ENCODE data around the gene MME.
"Not testable (repeated sequence)": the region's sequence is repeated elsewhere in the genome, so short reads cannot be mapped to it uniquely, and the experiment has no call there.

MME gene

DNA sequence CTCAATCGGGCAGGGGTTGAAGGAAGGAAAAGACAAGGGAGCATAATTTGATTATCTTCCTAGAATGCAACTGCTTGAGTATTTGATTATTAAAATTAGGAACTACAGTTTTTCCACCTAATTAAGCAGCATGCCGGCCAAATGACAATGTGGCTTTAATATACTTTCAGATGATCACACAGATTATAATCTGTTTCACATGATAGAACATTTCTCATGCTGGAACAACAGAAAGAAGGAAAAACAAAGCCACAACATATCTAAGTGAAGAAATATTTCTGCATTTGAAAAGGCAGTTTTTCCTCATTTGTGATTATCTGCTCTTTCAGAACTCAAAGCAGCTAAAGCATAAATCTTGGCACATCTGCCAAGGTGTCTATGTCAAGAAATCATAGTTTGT lies 130.6 kb downstream of the MME start:
- H3K36me3 Mint-ChIP-seq: no peaks in the 10 kb centered on the region
- H3K4me3 Mint-ChIP-seq: no peak overlapping the region
- no peaks in the 10 kb centered on the region for H3K9me3 Mint-ChIP-seq
- H3K4me1 Mint-ChIP-seq: no peaks in the 10 kb centered on the region
- no peak overlapping the region for H3K27ac Mint-ChIP-seq
- no peak for DNase-seq
- H3K27me3 Mint-ChIP-seq: no peaks in the 10 kb centered on the region
- CTCF ChIA-PET: no interaction called here

DNA sequence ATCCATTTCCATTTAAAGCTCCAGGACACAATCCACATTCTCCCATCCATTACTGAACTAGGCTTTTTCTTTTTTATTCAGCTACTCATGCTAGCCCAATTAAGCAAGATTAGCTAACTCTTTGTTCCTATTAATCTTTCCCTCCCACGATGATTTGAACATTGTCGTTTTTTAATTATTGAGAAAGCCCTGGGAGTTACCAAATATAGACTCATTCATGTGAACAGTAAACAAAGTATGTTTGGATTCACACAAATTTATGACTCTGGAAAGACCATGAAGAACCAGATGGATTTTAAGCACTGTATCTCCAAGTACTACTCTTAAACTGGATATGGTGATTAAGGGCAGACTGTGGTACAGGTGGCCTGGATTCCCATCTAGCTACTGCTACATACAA lies 131.1 kb downstream of the MME start:
- Mint-ChIP-seq H3K27me3 (no peaks in the 10 kb centered on the region), H3K4me1 (no peaks in the 10 kb centered on the region), H3K4me3 (no peak overlapping the region), H3K27ac (no peak overlapping the region), H3K9me3 (no peaks in the 10 kb centered on the region), H3K36me3 (no peaks in the 10 kb centered on the region)
- CTCF ChIA-PET: no interaction called here
- no peak for DNase-seq

DNA sequence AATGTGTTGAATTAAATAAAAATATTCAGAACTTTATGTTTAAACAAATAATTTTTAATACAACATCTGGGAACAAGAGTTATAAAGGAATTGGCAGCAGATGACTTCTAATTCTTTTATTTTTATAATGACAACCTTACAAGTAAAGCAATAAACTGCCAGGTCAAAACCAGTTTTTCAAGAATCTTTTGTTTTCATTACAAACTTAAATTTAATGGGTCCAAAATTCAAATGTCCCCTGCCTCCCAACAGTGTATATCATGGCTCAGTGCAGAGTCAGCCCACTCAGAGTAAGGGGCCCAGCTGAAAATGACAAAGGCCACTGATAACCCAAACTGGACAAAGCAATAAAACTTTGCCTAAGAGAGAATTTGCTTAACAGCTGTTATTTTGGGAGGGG lies 131.8 kb downstream of the MME start:
- H3K27ac Mint-ChIP-seq: no peak overlapping the region
- no peaks in the 10 kb centered on the region for H3K36me3 Mint-ChIP-seq
- no peaks in the 10 kb centered on the region for H3K4me1 Mint-ChIP-seq
- H3K27me3 Mint-ChIP-seq: no peaks in the 10 kb centered on the region
- DNase-seq: no peak
- CTCF ChIA-PET: interaction anchor here (0.6 kb wide), 1 partner anchor 832 kb away, joined by 3 read pairs; no protein-coding TSS in a partner anchor
- H3K9me3 Mint-ChIP-seq: no peaks in the 10 kb centered on the region
- no peak overlapping the region for H3K4me3 Mint-ChIP-seq

GRCh38 chr3:155216007-155216406 lies 135.9 kb downstream of the MME start:
- H3K4me3 Mint-ChIP-seq, H3K27me3 Mint-ChIP-seq, DNase-seq, H3K4me1 Mint-ChIP-seq, CTCF ChIA-PET, H3K9me3 Mint-ChIP-seq, H3K27ac Mint-ChIP-seq, H3K36me3 Mint-ChIP-seq: not testable (repeated sequence)

DNA sequence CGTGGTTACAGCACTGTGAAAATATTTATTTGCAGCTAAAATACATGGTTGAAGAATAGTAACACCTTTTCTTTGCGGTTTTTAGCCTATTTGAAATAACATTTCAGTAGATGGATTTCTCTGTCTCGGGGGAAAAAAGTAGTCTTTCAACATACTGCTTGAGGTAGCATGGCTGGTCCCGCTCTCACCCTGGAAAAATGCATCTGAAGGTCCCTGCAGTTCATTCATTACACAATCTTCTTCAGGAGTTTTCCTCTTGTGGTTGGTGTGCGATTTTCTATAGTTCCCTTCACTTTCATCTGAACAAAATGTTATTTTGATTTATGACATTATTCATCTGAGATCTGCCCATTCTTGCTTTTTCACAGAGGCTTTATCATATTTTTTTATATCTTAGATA lies 137.5 kb downstream of the MME start:
- Mint-ChIP-seq H3K4me1 (no peaks in the 10 kb centered on the region), H3K4me3 (no peak overlapping the region), H3K36me3 (no peaks in the 10 kb centered on the region), H3K9me3 (peaks cover 6% of the 10 kb centered on the region), H3K27ac (no peak overlapping the region), H3K27me3 (no peaks in the 10 kb centered on the region)
- CTCF ChIA-PET: no interaction called here
- no peak for DNase-seq

- Mint-ChIP-seq H3K27ac (no peak overlapping the region), H3K27me3 (no peaks in the 10 kb centered on the region)
- CTCF ChIA-PET: no interaction called here
These were observed 138.3 kb downstream of the MME start for GRCh38 chr3:155218462-155218861.

GRCh38 chr3:155219106-155219505 lies 139.0 kb downstream of the MME start:
- H3K9me3 Mint-ChIP-seq: peaks cover 6% of the 10 kb centered on the region
- no peaks in the 10 kb centered on the region for H3K27me3 Mint-ChIP-seq
- no peak overlapping the region for H3K27ac Mint-ChIP-seq
- H3K4me1 Mint-ChIP-seq: no peaks in the 10 kb centered on the region
- no peaks in the 10 kb centered on the region for H3K36me3 Mint-ChIP-seq
- H3K4me3 Mint-ChIP-seq: no peak overlapping the region
- CTCF ChIA-PET: no interaction called here
- no peak for DNase-seq

More at GRCh38 chr3:155218462-155218861, 138.3 kb downstream of the MME start:
- no peak overlapping the region for H3K4me3 Mint-ChIP-seq
- H3K9me3 Mint-ChIP-seq: peaks cover 6% of the 10 kb centered on the region
- no peaks in the 10 kb centered on the region for H3K36me3 Mint-ChIP-seq
- H3K4me1 Mint-ChIP-seq: no peaks in the 10 kb centered on the region
- no peak for DNase-seq

DNA sequence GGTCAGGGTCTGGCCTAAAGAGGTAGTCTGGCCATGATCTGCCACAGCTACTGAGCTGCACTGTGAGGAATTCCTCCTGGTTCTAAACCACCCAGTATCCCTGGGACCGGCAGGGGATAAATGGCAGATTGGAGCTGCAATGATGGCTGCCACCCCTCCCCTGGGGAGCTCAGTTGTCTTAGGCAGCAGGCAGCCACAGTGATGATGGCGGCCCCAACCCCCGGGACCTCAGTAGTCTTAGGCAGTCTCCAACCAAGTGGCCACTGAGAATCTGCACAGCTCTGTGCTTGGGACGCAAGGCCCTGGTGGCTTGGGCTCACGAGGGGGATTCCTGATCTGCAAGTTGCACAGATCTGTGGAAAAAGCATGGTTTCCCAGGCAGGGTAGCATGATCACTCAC lies 145.3 kb downstream of the MME start:
- H3K4me1 Mint-ChIP-seq: no peaks in the 10 kb centered on the region
- H3K27me3 Mint-ChIP-seq: no peaks in the 10 kb centered on the region
- no peak for DNase-seq
- no peaks in the 10 kb centered on the region for H3K9me3 Mint-ChIP-seq
- no peak overlapping the region for H3K27ac Mint-ChIP-seq
- no peak overlapping the region for H3K4me3 Mint-ChIP-seq
- CTCF ChIA-PET: no interaction called here
- H3K36me3 Mint-ChIP-seq: no peaks in the 10 kb centered on the region

DNA sequence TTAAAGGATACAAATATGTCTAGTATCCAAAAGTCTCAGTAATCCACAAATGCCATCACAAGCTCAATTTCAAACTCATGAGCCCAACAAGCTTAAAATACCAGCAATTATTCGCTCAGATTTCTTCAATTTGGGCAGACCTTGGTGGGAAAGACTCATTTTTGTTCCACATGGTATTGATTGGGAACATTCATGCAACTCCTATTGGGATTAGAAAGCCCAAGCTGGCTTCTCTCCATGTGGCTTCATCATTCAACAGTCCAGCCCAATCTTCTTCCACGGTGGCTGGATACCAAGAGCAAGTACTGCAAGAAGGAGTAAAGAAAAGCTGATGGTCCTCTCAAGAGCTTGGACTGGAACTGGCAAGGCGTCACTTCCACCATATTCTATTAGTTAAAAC lies 147.0 kb downstream of the MME start:
- Mint-ChIP-seq H3K4me3 (no peak overlapping the region), H3K27me3 (no peaks in the 10 kb centered on the region), H3K9me3 (no peaks in the 10 kb centered on the region), H3K27ac (no peak overlapping the region), H3K36me3 (no peaks in the 10 kb centered on the region), H3K4me1 (no peaks in the 10 kb centered on the region)
- no peak for DNase-seq
- CTCF ChIA-PET: no interaction called here

DNA sequence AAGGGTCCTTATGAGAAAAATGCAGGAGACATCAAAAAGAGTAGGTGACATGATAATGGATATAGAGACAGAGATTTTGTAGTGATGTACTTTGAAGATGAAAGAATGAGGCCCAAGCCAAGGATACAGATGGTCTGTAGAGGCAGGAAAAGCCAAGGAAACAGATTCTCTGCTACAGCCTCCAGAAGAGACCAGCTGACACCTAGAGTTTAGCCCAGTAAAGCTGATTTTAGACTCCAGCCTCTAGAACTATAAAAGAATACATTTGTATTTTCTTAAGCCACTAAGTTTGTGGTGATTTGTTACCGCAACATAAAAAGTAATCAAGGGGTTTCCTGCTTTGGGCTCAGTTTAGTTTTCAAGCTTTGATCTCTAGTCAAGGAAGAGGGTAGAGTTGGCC lies 148.6 kb downstream of the MME start:
- no peaks in the 10 kb centered on the region for H3K27me3 Mint-ChIP-seq
- CTCF ChIA-PET: no interaction called here

DNA sequence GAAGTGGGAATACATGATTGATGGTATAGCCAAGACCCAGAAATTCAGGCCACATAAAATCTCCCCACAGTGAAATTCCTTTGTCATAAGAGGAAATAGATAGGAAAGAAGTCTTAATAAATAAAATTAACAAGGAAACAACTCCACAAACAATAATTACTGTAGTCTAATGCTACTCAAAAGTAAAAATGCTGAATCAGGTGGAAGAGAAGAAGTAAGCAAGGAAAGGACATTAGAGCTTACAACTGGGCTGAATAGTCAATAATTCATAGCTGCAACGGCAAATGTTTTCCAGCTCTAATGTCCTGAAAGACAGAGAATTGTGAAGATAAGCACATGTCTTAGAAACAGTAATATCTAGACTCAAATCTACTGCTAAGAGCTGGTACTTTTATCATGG lies 149.0 kb downstream of the MME start:
- Mint-ChIP-seq H3K36me3 (no peaks in the 10 kb centered on the region), H3K9me3 (no peaks in the 10 kb centered on the region), H3K4me3 (no peak overlapping the region), H3K27me3 (no peaks in the 10 kb centered on the region), H3K27ac (no peak overlapping the region), H3K4me1 (no peaks in the 10 kb centered on the region)
- DNase-seq: no peak
- CTCF ChIA-PET: no interaction called here

More for the DNA sequence above, 148.6 kb downstream of the MME start:
- DNase-seq: no peak
- no peak overlapping the region for H3K4me3 Mint-ChIP-seq
- no peaks in the 10 kb centered on the region for H3K9me3 Mint-ChIP-seq
- no peak overlapping the region for H3K27ac Mint-ChIP-seq
- no peaks in the 10 kb centered on the region for H3K36me3 Mint-ChIP-seq
- H3K4me1 Mint-ChIP-seq: no peaks in the 10 kb centered on the region

- no peak overlapping the region for H3K27ac Mint-ChIP-seq
These were observed 150.3 kb downstream of the MME start for GRCh38 chr3:155230382-155230781.

GRCh38 chr3:155231792-155232191 lies 151.7 kb downstream of the MME start:
- Mint-ChIP-seq H3K27me3 (no peaks in the 10 kb centered on the region), H3K27ac (no peak overlapping the region), H3K9me3 (no peaks in the 10 kb centered on the region), H3K4me1 (no peaks in the 10 kb centered on the region), H3K4me3 (no peak overlapping the region), H3K36me3 (no peaks in the 10 kb centered on the region)
- no peak for DNase-seq
- CTCF ChIA-PET: no interaction called here

More at GRCh38 chr3:155230382-155230781, 150.3 kb downstream of the MME start:
- H3K4me1 Mint-ChIP-seq: no peaks in the 10 kb centered on the region
- H3K27me3 Mint-ChIP-seq: no peaks in the 10 kb centered on the region
- CTCF ChIA-PET: no interaction called here
- no peak overlapping the region for H3K4me3 Mint-ChIP-seq
- no peaks in the 10 kb centered on the region for H3K36me3 Mint-ChIP-seq
- no peak for DNase-seq
- no peaks in the 10 kb centered on the region for H3K9me3 Mint-ChIP-seq

DNA sequence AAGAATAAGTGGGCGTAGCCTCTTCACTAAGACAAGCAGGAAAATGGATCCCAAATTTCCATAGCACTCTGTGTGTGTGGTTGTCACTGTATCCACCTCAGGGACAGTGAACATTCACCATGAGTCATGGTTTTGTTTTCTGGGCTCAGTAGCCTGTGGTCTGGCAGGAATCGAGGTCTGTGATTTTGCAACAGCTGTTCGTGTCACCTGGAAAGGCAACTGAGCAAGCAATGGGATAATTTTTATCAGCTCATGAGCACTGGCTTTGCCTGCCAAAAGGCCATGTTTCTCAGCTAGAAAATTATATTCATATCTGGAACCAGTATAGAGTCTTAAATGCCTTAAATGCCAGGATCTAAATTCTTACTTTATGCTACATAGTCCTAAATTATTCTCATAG lies 152.5 kb downstream of the MME start:
- no peak overlapping the region for H3K4me3 Mint-ChIP-seq
- CTCF ChIA-PET: no interaction called here
- H3K27ac Mint-ChIP-seq: no peak overlapping the region
- H3K4me1 Mint-ChIP-seq: no peaks in the 10 kb centered on the region
- no peaks in the 10 kb centered on the region for H3K27me3 Mint-ChIP-seq
- H3K9me3 Mint-ChIP-seq: no peaks in the 10 kb centered on the region
- no peaks in the 10 kb centered on the region for H3K36me3 Mint-ChIP-seq
- DNase-seq: no peak

DNA sequence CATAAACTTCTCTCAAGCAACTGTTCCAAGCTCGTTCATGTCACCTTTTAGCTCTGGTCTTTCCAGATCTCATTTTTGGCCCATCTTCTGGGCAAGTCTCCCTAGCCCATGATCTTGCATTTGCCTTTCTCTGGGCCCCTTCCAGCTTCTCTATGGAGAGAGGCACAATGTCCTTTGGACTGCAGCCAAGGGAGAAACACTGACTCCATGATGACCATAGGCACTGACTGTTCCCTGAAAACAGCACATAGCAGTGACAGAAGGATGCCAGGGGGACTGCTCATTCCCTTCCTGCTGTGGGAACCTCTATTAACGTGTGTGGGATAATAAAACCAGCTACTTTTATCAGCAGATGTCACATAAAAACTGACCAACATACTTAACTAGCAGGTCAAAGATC lies 153.1 kb downstream of the MME start:
- no peaks in the 10 kb centered on the region for H3K36me3 Mint-ChIP-seq

More for the DNA sequence above, 153.1 kb downstream of the MME start:
- H3K27me3 Mint-ChIP-seq: no peaks in the 10 kb centered on the region
- CTCF ChIA-PET: no interaction called here
- DNase-seq: no peak
- no peak overlapping the region for H3K4me3 Mint-ChIP-seq
- no peaks in the 10 kb centered on the region for H3K4me1 Mint-ChIP-seq
- H3K27ac Mint-ChIP-seq: no peak overlapping the region
- H3K9me3 Mint-ChIP-seq: no peaks in the 10 kb centered on the region

Measured in activated naive CD4-positive, alpha-beta T cell treated with anti-CD3 and anti-CD28 coated beads, Interleukin-2, amount 10 ng/mL, durations not matched to agents 7 days and 5 days (primary cell).